WTC11 (cell line): ENCODE measurements around the gene HSPG2. TPM values are rescaled to one million over a fixed set of nuclear protein-coding genes. Genes with fewer than 3 reads are reported as not detected.

Experiments
- ATAC-seq: fragments of 200-7000 bp; cut with Tn5 transposase; 2 replicates; pipeline ENCODE4 v1.10.0; 2021; ENCODE audit warnings: mild to moderate bottlenecking, moderate library complexity
- CTCF ChIA-PET: fragments of 300-600 bp; sonication (Branson Sonifier 250); formaldehyde crosslinking; loops from one replicate; lab custom pipeline; 2021; ENCODE audit warnings: antibody characterized with exemption; lab: Charles Lee
- POLR2A ChIA-PET: fragments of 350-600 bp; sonication (Branson Sonifier 250); formaldehyde crosslinking; loops from one replicate; lab custom pipeline; 2021; ENCODE audit warnings: antibody characterized with exemption; lab: Charles Lee
- DNase-seq: peaks from one replicate; pipeline ENCODE4 v3.0.0; 2021; ENCODE audit warnings: low spot score
- H3K27ac Mint-ChIP-seq: 2 replicates; pipeline ENCODE4 v1.8.0; 2021; ENCODE audit warnings: mixed read lengths
- H3K27me3 Mint-ChIP-seq: 2 replicates; pipeline ENCODE4 v1.8.0; 2021; ENCODE audit warnings: low read depth, mild to moderate bottlenecking, moderate library complexity, mixed read lengths
- H3K36me3 Mint-ChIP-seq: 2 replicates; pipeline ENCODE4 v1.8.0; 2021; ENCODE audit warnings: mixed read lengths
- H3K4me1 Mint-ChIP-seq: 2 replicates; pipeline ENCODE4 v1.8.0; 2022; ENCODE audit warnings: mixed read lengths
- H3K4me3 Mint-ChIP-seq: 2 replicates; pipeline ENCODE4 v1.8.0; 2021; ENCODE audit warnings: mild to moderate bottlenecking, moderate library complexity, mixed read lengths
- H3K9me3 Mint-ChIP-seq: 2 replicates; pipeline ENCODE4 v1.8.0; 2021; ENCODE audit warnings: mixed read lengths
- ATF1 ChIP-seq: sonication (generic); formaldehyde crosslinking; IDR thresholded peaks from 2 replicates; pipeline ENCODE4 v1.8.1; 2023; ENCODE audit warnings: mild to moderate bottlenecking, moderate library complexity, missing genetic modification reagents
- CREB1 ChIP-seq: sonication (generic); formaldehyde crosslinking; IDR thresholded peaks from 2 replicates; pipeline ENCODE4 v1.8.0; 2023; ENCODE audit warnings: mild to moderate bottlenecking, missing genetic modification reagents
- CREM ChIP-seq: sonication (generic); formaldehyde crosslinking; IDR thresholded peaks from 2 replicates; pipeline ENCODE4 v1.8.1; 2022; ENCODE audit warnings: mild to moderate bottlenecking, missing genetic modification reagents, moderate library complexity
- ELF4 ChIP-seq: sonication (generic); formaldehyde crosslinking; IDR thresholded peaks from 2 replicates; pipeline ENCODE4 v1.8.1; 2022; ENCODE audit warnings: low read depth, mild to moderate bottlenecking, moderate library complexity, missing genetic modification reagents
- FOXK1 ChIP-seq: sonication (generic); formaldehyde crosslinking; IDR thresholded peaks from 2 replicates; pipeline ENCODE4 v1.8.0; 2022; ENCODE audit warnings: mild to moderate bottlenecking, moderate library complexity, missing genetic modification reagents
- GABPB1 ChIP-seq: sonication (generic); formaldehyde crosslinking; IDR thresholded peaks from 2 replicates; pipeline ENCODE4 v1.8.1; 2023; ENCODE audit warnings: mild to moderate bottlenecking, missing genetic modification reagents
- GRHL2 ChIP-seq: fragments of 250-450 bp; sonication (Bioruptor Pico); IDR thresholded peaks from 2 replicates; pipeline ENCODE4 v1.8.0; 2022; ENCODE audit warnings: mild to moderate bottlenecking, moderate library complexity; ENCODE audit not compliant: insufficient replicate concordance, severe bottlenecking
- GTF2I ChIP-seq: fragments of 250-450 bp; sonication (Bioruptor Pico); conservative IDR thresholded peaks from 2 replicates; pipeline ENCODE4 v1.4.0; 2021; ENCODE audit warnings: mild to moderate bottlenecking
- IRF2 ChIP-seq: sonication (generic); formaldehyde crosslinking; IDR thresholded peaks from 2 replicates; pipeline ENCODE4 v1.8.0; 2022; ENCODE audit warnings: low read depth, missing genetic modification reagents, borderline replicate concordance
- NR1H2 ChIP-seq: sonication (generic); formaldehyde crosslinking; IDR thresholded peaks from 2 replicates; pipeline ENCODE4 v1.9.0; 2021; ENCODE audit warnings: mild to moderate bottlenecking, moderate library complexity, missing genetic modification reagents
- NR2C2 ChIP-seq: sonication (generic); formaldehyde crosslinking; IDR thresholded peaks from 2 replicates; pipeline ENCODE4 v1.8.0; 2022; ENCODE audit warnings: mild to moderate bottlenecking, missing genetic modification reagents
- RORB ChIP-seq: fragments of 250-450 bp; sonication (Bioruptor Pico); IDR thresholded peaks from 2 replicates; pipeline ENCODE4 v1.9.0; 2021; ENCODE audit warnings: mild to moderate bottlenecking
- TCF7 ChIP-seq: sonication (generic); formaldehyde crosslinking; IDR thresholded peaks from 2 replicates; pipeline ENCODE4 v1.8.0; 2022; ENCODE audit warnings: mild to moderate bottlenecking, low read depth, missing genetic modification reagents, moderate library complexity
- TEAD4 ChIP-seq: sonication (generic); formaldehyde crosslinking; IDR thresholded peaks from 2 replicates; pipeline ENCODE4 v1.8.0; 2022; ENCODE audit warnings: mild to moderate bottlenecking, missing genetic modification reagents
- TP53 ChIP-seq: sonication (generic); formaldehyde crosslinking; IDR thresholded peaks from 2 replicates; pipeline ENCODE4 v1.8.1; 2023; ENCODE audit warnings: mild to moderate bottlenecking, missing genetic modification reagents
- ZNF219 ChIP-seq: sonication (generic); formaldehyde crosslinking; IDR thresholded peaks from 2 replicates; pipeline ENCODE4 v1.8.0; 2023; ENCODE audit warnings: missing genetic modification reagents, mild to moderate bottlenecking, borderline replicate concordance
- ZNF232 ChIP-seq: sonication (generic); formaldehyde crosslinking; IDR thresholded peaks from 2 replicates; pipeline ENCODE4 v1.8.0; 2022; ENCODE audit warnings: mild to moderate bottlenecking, missing genetic modification reagents
- ZNF317 ChIP-seq: sonication (generic); formaldehyde crosslinking; IDR thresholded peaks from 2 replicates; pipeline ENCODE4 v1.8.1; 2023; ENCODE audit warnings: low read depth, mild to moderate bottlenecking, moderate library complexity, missing genetic modification reagents, borderline replicate concordance
- ZNF416 ChIP-seq: fragments of 250-450 bp; sonication (Bioruptor Pico); IDR thresholded peaks from 2 replicates; pipeline ENCODE4 v1.9.0; 2021; ENCODE audit warnings: mild to moderate bottlenecking, inconsistent platforms
- ZNF671 ChIP-seq: fragments of 250-450 bp; sonication (Bioruptor Pico); IDR thresholded peaks from 2 replicates; pipeline ENCODE4 v1.8.0; 2021; ENCODE audit warnings: mild to moderate bottlenecking
- total RNA-seq: library from RNA; stranded (reverse); gene quantifications from 3 replicates; pipeline ENCODE4 v1.2.3, GENCODE V29; 2021
- TF ChIP-seq, protein P1 (sequence below): fragments of 200-600 bp; IDR thresholded peaks from 2 replicates; pipeline ENCODE4 v1.8.0; 2022; ENCODE audit warnings: antibody characterized with exemption
- TF ChIP-seq, protein P2 (sequence below): sonication (generic); formaldehyde crosslinking; IDR thresholded peaks from 2 replicates; pipeline ENCODE4 v1.8.0; 2023; ENCODE audit warnings: missing genetic modification reagents
- TF ChIP-seq, protein P3 (sequence below): fragments of 250-450 bp; sonication (Bioruptor Pico); IDR thresholded peaks from 2 replicates; pipeline ENCODE4 v1.9.0; 2021; ENCODE audit warnings: mild to moderate bottlenecking
- TF ChIP-seq, protein P4 (sequence below): sonication (generic); formaldehyde crosslinking; IDR thresholded peaks from 2 replicates; pipeline ENCODE4 v1.8.0; 2022; ENCODE audit warnings: mild to moderate bottlenecking, missing genetic modification reagents
- TF ChIP-seq, protein P5 (sequence below): fragments of 250-450 bp; sonication (Bioruptor Pico); IDR thresholded peaks from 2 replicates; pipeline ENCODE4 v1.9.0; 2021; ENCODE audit warnings: moderate library complexity, mild to moderate bottlenecking, inconsistent platforms, borderline replicate concordance
- TF ChIP-seq, protein P6 (sequence below): sonication (generic); formaldehyde crosslinking; IDR thresholded peaks from 2 replicates; pipeline ENCODE4 v1.8.1; 2023; ENCODE audit warnings: mild to moderate bottlenecking, missing genetic modification reagents, moderate library complexity
- TF ChIP-seq, protein P7 (sequence below): sonication (generic); formaldehyde crosslinking; IDR thresholded peaks from 2 replicates; pipeline ENCODE4 v1.8.1; 2022; ENCODE audit warnings: mild to moderate bottlenecking, missing genetic modification reagents, moderate library complexity, borderline replicate concordance
- TF ChIP-seq, protein P8 (sequence below): sonication (generic); formaldehyde crosslinking; IDR thresholded peaks from 2 replicates; pipeline ENCODE4 v1.8.1; 2022; ENCODE audit warnings: mild to moderate bottlenecking, moderate library complexity, missing genetic modification reagents

HSPG2 gene
- total RNA-seq, 1 experiment from 2014 or later, result 120 TPM

DNA sequence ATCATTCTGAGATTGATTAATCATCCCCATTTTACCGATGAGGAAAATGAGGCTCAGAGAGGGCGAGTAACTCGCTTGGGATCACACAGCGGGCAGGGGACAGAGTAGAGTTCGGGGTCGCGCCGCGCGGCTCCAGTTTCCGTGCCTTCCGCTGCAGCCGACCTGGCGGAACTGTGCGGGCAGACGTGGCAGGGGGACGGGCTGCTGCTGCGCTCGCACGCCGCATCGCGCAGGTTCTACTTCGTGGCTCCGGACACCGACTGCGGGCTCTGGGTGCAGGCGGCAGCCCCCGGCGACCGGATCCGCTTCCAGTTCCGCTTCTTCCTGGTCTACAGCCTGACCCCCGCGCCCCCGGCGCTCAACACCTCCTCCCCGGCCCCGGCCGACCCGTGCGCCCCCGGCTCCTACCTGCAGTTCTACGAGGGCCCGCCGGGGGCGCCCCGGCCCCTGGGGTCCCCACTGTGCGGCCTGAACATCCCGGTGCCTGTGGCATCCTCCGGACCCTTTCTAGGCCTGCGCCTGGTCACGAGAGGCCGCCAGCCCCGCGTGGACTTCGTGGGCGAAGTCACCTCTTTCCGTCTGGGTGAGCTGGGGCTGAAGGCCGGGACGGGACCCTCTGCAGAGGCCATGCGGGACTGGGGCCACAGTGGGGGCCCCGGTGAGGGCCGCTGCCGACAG is 122.7 kb downstream of the HSPG2 start (continued):
- TF ChIP-seq GABPB1 (CRISPR knock-in tag), result no peak
- TF ChIP-seq ZNF219 (CRISPR knock-in tag), result 0 out of 2 replicates have a peak, but pooled peaks have one; percentile 44
- no peak for TF ChIP-seq TEAD4 (CRISPR knock-in tag)
- TF ChIP-seq FOXK1, result no peak
- TF ChIP-seq TP53, result no peak
- TF ChIP-seq, protein P1, sequence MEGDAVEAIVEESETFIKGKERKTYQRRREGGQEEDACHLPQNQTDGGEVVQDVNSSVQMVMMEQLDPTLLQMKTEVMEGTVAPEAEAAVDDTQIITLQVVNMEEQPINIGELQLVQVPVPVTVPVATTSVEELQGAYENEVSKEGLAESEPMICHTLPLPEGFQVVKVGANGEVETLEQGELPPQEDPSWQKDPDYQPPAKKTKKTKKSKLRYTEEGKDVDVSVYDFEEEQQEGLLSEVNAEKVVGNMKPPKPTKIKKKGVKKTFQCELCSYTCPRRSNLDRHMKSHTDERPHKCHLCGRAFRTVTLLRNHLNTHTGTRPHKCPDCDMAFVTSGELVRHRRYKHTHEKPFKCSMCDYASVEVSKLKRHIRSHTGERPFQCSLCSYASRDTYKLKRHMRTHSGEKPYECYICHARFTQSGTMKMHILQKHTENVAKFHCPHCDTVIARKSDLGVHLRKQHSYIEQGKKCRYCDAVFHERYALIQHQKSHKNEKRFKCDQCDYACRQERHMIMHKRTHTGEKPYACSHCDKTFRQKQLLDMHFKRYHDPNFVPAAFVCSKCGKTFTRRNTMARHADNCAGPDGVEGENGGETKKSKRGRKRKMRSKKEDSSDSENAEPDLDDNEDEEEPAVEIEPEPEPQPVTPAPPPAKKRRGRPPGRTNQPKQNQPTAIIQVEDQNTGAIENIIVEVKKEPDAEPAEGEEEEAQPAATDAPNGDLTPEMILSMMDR, result peak; percentile 97
- peak; percentile 98 for TF ChIP-seq GTF2I (CRISPR knock-in tag)
- TF ChIP-seq, protein P2, sequence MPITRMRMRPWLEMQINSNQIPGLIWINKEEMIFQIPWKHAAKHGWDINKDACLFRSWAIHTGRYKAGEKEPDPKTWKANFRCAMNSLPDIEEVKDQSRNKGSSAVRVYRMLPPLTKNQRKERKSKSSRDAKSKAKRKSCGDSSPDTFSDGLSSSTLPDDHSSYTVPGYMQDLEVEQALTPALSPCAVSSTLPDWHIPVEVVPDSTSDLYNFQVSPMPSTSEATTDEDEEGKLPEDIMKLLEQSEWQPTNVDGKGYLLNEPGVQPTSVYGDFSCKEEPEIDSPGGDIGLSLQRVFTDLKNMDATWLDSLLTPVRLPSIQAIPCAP (CRISPR knock-in tag), result no peak
- TF ChIP-seq, protein P3, sequence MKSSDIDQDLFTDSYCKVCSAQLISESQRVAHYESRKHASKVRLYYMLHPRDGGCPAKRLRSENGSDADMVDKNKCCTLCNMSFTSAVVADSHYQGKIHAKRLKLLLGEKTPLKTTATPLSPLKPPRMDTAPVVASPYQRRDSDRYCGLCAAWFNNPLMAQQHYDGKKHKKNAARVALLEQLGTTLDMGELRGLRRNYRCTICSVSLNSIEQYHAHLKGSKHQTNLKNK (CRISPR knock-in tag), result no peak
- no peak for TF ChIP-seq ATF1 (CRISPR knock-in tag)
- TF ChIP-seq ZNF317 (CRISPR knock-in tag), result no peak
- TF ChIP-seq NR2C2, result no peak
- TF ChIP-seq, protein P4, sequence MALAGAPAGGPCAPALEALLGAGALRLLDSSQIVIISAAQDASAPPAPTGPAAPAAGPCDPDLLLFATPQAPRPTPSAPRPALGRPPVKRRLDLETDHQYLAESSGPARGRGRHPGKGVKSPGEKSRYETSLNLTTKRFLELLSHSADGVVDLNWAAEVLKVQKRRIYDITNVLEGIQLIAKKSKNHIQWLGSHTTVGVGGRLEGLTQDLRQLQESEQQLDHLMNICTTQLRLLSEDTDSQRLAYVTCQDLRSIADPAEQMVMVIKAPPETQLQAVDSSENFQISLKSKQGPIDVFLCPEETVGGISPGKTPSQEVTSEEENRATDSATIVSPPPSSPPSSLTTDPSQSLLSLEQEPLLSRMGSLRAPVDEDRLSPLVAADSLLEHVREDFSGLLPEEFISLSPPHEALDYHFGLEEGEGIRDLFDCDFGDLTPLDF (CRISPR knock-in tag), result no peak
- no peak for TF ChIP-seq ELF4 (CRISPR knock-in tag)
- TF ChIP-seq IRF2 (CRISPR knock-in tag), result no peak
- TF ChIP-seq CREM (CRISPR knock-in tag), result no peak
- TF ChIP-seq NR1H2 (CRISPR knock-in tag), result no peak
- no peak for TF ChIP-seq CREB1
- no peak for TF ChIP-seq RORB

DNA sequence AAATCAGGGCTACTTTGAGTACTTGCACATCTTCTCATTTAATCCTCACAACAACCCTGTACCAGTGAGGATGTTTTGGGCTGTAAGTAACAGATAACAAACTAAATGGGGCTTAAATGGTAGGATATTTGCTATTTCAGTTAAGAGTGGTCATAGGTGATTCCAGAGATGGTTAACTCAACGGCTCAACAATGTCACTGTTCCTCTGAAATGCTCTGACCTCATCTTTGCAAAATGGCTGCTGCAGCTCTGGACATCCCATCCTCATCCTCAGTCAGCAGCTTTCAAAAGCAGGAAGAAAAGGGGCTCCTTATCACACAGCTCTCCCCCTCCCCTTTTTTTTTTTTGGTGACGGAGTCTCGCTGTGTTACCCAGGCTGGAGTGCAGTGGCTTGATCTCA is 123.6 kb downstream of the HSPG2 start:
- CTCF ChIA-PET, result no interaction called here
- Mint-ChIP-seq H3K36me3 (no peaks in the 10 kb centered on the region), H3K27ac (no peak overlapping the region), H3K4me3 (no peak overlapping the region; the same call in 1 of the 2 replicates), H3K9me3 (no peaks in the 10 kb centered on the region), H3K27me3 (peaks cover 17% of the 10 kb centered on the region), H3K4me1 (peaks cover 7% of the 10 kb centered on the region)
- POLR2A ChIA-PET, result no interaction called here
- no peak for DNase-seq
- no peak for ATAC-seq
- TF ChIP-seq, protein P5, sequence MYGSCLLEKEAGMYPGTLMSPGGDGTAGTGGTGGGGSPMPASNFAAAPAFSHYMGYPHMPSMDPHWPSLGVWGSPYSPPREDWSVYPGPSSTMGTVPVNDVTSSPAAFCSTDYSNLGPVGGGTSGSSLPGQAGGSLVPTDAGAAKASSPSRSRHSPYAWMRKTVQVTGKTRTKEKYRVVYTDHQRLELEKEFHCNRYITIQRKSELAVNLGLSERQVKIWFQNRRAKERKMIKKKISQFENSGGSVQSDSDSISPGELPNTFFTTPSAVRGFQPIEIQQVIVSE (CRISPR knock-in tag), result no peak
- TF ChIP-seq, protein P6, sequence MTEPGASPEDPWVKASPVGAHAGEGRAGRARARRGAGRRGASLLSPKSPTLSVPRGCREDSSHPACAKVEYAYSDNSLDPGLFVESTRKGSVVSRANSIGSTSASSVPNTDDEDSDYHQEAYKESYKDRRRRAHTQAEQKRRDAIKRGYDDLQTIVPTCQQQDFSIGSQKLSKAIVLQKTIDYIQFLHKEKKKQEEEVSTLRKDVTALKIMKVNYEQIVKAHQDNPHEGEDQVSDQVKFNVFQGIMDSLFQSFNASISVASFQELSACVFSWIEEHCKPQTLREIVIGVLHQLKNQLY, result no peak
- TF ChIP-seq, protein P7, sequence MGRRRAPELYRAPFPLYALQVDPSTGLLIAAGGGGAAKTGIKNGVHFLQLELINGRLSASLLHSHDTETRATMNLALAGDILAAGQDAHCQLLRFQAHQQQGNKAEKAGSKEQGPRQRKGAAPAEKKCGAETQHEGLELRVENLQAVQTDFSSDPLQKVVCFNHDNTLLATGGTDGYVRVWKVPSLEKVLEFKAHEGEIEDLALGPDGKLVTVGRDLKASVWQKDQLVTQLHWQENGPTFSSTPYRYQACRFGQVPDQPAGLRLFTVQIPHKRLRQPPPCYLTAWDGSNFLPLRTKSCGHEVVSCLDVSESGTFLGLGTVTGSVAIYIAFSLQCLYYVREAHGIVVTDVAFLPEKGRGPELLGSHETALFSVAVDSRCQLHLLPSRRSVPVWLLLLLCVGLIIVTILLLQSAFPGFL (CRISPR knock-in tag), result no peak
- TF ChIP-seq, protein P1, result no peak
- TF ChIP-seq ZNF671 (CRISPR knock-in tag) (no peak), IRF2 (CRISPR knock-in tag) (no peak), ZNF416 (CRISPR knock-in tag) (no peak), TCF7 (CRISPR knock-in tag) (no peak), ZNF232 (CRISPR knock-in tag) (no peak), NR2C2 (no peak), GRHL2 (CRISPR knock-in tag) (no peak), CREM (CRISPR knock-in tag) (no peak)
- TF ChIP-seq, protein P8, sequence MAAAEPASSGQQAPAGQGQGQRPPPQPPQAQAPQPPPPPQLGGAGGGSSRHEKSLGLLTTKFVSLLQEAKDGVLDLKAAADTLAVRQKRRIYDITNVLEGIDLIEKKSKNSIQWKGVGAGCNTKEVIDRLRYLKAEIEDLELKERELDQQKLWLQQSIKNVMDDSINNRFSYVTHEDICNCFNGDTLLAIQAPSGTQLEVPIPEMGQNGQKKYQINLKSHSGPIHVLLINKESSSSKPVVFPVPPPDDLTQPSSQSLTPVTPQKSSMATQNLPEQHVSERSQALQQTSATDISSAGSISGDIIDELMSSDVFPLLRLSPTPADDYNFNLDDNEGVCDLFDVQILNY (CRISPR knock-in tag), result no peak
